ENCODE measurements around the gene HELZ2. TPM values are rescaled to one million over a fixed set of nuclear protein-coding genes. Genes with fewer than 3 reads are reported as not detected.

The HELZ2 gene
- total RNA-seq, 1 donor from 2014 or later = 28.9 TPM

- DNase-seq (no peak), ATAC-seq (ENCODE audit: low read depth) (no peak)
- peaks cover 61% of the 10 kb centered on the region for H3K36me3 Mint-ChIP-seq (ENCODE audit: low read depth)
- no peaks in the 10 kb centered on the region for H3K9me3 Mint-ChIP-seq
- H3K27ac Mint-ChIP-seq = no peak overlapping the region
- CTCF ChIA-PET = no interaction called here
- POLR2A ChIA-PET = no interaction called here
- no peaks in the 10 kb centered on the region for H3K27me3 Mint-ChIP-seq
- peaks cover 8% of the 10 kb centered on the region for H3K4me1 Mint-ChIP-seq
- TF ChIP-seq, protein P1, sequence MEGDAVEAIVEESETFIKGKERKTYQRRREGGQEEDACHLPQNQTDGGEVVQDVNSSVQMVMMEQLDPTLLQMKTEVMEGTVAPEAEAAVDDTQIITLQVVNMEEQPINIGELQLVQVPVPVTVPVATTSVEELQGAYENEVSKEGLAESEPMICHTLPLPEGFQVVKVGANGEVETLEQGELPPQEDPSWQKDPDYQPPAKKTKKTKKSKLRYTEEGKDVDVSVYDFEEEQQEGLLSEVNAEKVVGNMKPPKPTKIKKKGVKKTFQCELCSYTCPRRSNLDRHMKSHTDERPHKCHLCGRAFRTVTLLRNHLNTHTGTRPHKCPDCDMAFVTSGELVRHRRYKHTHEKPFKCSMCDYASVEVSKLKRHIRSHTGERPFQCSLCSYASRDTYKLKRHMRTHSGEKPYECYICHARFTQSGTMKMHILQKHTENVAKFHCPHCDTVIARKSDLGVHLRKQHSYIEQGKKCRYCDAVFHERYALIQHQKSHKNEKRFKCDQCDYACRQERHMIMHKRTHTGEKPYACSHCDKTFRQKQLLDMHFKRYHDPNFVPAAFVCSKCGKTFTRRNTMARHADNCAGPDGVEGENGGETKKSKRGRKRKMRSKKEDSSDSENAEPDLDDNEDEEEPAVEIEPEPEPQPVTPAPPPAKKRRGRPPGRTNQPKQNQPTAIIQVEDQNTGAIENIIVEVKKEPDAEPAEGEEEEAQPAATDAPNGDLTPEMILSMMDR (IDR thresholded peaks at IDR 0.05) = no peak
- intact Hi-C loops (cut with micrococcal nuclease) = no loop called here
- no peak overlapping the region for H3K4me3 Mint-ChIP-seq
These were observed 25.5 kb upstream of the HELZ2 start for GRCh38 chr20:63599396-63600050.

DNA sequence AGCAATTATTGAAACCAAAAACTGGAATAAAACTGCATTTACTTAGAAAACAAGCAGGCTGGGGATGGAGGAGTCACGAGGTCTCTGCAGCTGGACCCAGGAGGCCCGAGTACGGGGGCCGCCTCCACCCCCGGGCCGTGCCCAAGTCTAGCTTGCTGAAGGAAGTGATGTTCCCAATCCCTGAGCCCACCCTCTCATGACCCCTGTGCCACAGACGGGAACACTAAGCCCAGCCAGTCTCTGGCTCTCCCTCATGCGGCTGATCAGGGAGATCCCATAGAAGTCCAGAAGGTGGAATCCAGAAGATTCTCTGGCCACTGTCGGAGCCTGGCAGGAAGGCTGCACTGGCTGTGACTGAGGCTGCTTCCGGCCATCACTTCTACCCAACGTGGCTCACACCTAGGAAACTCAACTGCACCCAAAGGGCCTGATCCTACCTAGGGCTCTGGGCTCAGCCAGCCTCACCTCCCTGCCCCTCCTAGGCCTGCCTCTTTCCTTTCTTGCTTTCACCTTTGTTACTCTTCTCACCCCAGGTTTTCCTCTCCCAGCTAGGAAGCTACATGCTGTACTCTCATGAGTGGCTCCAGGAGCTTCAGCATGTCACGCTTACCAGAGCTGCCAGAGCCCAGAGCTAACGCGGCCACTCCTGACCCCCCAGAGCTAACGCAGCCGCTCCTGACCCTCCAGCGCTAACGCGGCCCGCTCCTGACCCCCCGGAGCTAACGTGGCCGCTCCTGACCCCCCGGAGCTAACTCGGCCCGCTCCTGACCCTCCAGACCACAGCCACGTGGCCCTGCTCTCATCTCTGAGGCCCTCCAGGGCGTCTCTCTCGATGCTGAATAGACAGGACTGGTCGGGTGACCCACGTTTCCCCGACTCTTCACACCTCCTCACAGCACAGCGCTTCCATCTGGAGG lies 24.7 kb upstream of the HELZ2 start:
- POLR2A ChIA-PET = interaction anchor here (0.7 kb wide), 1 partner anchor 267 kb away, joined by 4 read pairs; no protein-coding TSS in a partner anchor
- CTCF ChIA-PET = no interaction called here
- intact Hi-C loops (cut with micrococcal nuclease) = no loop called here

DNA sequence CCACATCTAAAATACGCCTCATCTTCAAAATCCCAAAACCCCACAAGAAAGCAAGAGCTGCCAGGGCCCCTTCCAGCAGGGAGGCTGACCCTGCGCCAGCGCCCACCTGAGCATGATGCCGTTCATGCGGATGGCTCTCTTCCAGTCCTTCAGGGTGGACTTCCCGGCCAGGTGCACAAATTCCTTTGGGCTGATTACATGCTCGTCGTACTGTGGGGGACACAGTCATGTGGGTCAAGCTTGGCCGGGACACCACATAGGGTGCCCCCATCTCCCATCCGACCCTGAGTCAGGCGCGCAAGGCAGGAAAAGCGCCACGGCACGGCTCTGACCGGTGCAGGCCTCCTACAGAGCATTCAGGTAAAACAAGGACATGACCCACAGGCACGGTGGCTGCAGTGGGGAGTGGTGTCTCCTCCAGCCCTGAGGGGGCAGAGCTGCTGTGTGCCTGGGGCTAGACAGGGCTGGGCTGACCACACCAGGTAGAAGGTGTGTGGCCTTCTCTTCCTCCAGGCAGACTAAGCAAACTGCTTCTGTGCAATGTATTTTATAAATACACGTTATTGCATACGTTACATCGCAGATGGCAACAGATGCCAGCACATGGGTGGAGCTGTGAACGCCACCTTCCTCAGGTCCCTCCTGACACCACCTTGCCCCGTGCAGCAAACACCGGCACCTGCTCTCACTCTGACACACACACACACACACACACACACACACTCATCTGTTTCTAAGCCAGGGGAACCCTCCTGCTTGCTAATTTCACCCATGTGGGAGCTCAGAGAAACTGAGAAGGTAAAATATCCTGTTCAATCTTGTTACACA lies 23.8 kb upstream of the HELZ2 start:
- peaks cover 7% of the 10 kb centered on the region for H3K4me1 Mint-ChIP-seq
- TF ChIP-seq, protein P1 (IDR thresholded peaks at IDR 0.05) = no peak
- ChIA-PET POLR2A (interaction anchor here (0.7 kb wide), 1 partner anchor 268 kb away, joined by 4 read pairs; no protein-coding TSS in a partner anchor), CTCF (no interaction called here)
- DNase-seq (no peak), ATAC-seq (ENCODE audit: low read depth) (no peak)
- intact Hi-C loops (cut with micrococcal nuclease) = no loop called here
- peaks cover 59% of the 10 kb centered on the region for H3K36me3 Mint-ChIP-seq (ENCODE audit: low read depth)
- no peak overlapping the region for H3K4me3 Mint-ChIP-seq
- no peaks in the 10 kb centered on the region for H3K9me3 Mint-ChIP-seq
- H3K27ac Mint-ChIP-seq = no peak overlapping the region
- no peaks in the 10 kb centered on the region for H3K27me3 Mint-ChIP-seq

More for the DNA sequence above, 24.7 kb upstream of the HELZ2 start:
- Mint-ChIP-seq H3K36me3 (ENCODE audit: low read depth) (peaks cover 58% of the 10 kb centered on the region), H3K4me3 (no peak overlapping the region), H3K4me1 (peaks cover 8% of the 10 kb centered on the region), H3K9me3 (no peaks in the 10 kb centered on the region), H3K27ac (no peak overlapping the region), H3K27me3 (no peaks in the 10 kb centered on the region)
- ATAC-seq (ENCODE audit: low read depth) (no peak), DNase-seq (no peak)
- TF ChIP-seq, protein P1 (IDR thresholded peaks at IDR 0.05) = no peak

DNA sequence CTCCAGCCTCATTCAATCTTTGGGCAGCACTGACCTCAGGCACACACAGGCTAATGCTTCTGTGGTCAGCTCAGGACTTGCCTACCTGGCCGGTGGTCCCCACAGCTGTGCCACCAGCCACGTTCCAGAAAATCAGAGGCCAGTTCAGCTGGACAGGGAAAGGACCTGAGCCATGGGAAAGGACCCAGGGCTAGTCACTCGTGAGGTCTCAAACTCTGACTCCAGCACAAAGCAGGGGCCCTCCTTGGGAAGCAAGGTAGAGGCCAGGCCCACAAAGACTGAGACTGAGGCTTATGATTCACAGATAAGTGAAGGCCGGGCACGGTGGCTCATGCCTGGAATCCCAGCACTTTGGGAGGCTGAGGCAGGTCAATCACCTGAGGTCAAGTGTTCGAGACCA lies 22.4 kb upstream of the HELZ2 start:
- ChIA-PET POLR2A (no interaction called here), CTCF (no interaction called here)
- H3K4me3 Mint-ChIP-seq = no peak overlapping the region
- no peaks in the 10 kb centered on the region for H3K4me1 Mint-ChIP-seq
- TF ChIP-seq, protein P1 (IDR thresholded peaks at IDR 0.05) = no peak
- no peak overlapping the region for H3K27ac Mint-ChIP-seq
- H3K27me3 Mint-ChIP-seq = no peaks in the 10 kb centered on the region
- H3K36me3 Mint-ChIP-seq (ENCODE audit: low read depth) = peaks cover 59% of the 10 kb centered on the region
- ATAC-seq (ENCODE audit: low read depth) (no peak), DNase-seq (no peak)
- intact Hi-C loops (cut with micrococcal nuclease) = no loop called here
- H3K9me3 Mint-ChIP-seq = no peaks in the 10 kb centered on the region
